Kidney (tissue), 14 donors: ENCODE measurements around the gene FOXN3. TPM values are rescaled to one million over a fixed set of nuclear protein-coding genes. Genes with fewer than 3 reads are reported as not detected.

Experiments
- DNase-seq, 5 donors: peaks; one replicate each; pipeline ENCODE4 v3.0.0-alpha.2; 2013 to 2020
- FAIRE-seq: peaks from 2 replicates; lab custom pipeline; 2012; peaks lifted over from hg19 to GRCh38; lab: Jason Lieb, UNC
- H3K27ac ChIP-seq, 2 donors: one replicate each; pipeline ENCODE4 v1.7.0; 2013; ENCODE audit warnings: low read depth in 2 of 2, low read length in 2 of 2, inconsistent platforms in 1 of 2
- H3K27me3 ChIP-seq: one replicate; pipeline ENCODE4 v1.7.1; 2013; ENCODE audit warnings: low read length, inconsistent platforms; ENCODE audit not compliant: control insufficient read depth, insufficient read depth
- H3K36me3 ChIP-seq, 3 donors: one replicate each; pipeline versions ENCODE4 v1.7.0 to v1.7.1; 2013; ENCODE audit warnings: low read length in 3 of 3, control low read depth in 1 of 3, inconsistent platforms in 1 of 3; ENCODE audit not compliant: insufficient read depth in 3 of 3, control insufficient read depth in 2 of 3
- H3K4me1 ChIP-seq, 3 donors: one replicate each; pipeline versions ENCODE4 v1.7.0 to v1.7.1; 2013; ENCODE audit warnings: low read length in 3 of 3, inconsistent platforms in 1 of 3, low read depth in 1 of 3; ENCODE audit not compliant: control insufficient read depth in 2 of 3, insufficient read depth in 2 of 3
- H3K4me3 ChIP-seq, 3 donors: one replicate each; pipeline versions ENCODE4 v1.7.0 to v1.8.1; 2013; ENCODE audit warnings: low read length in 3 of 3, control low read depth in 1 of 3, inconsistent platforms in 1 of 3
- H3K9ac ChIP-seq, 3 donors: one replicate each; pipeline versions ENCODE4 v1.7.0 to v1.7.1; 2013; ENCODE audit warnings: low read length in 3 of 3, control low read depth in 1 of 3, inconsistent platforms in 1 of 3
- H3K9me3 ChIP-seq, 3 donors: one replicate each; pipeline versions ENCODE4 v1.7.0 to v1.7.1; 2013; ENCODE audit warnings: low read length in 3 of 3, control low read depth in 1 of 3, inconsistent platforms in 1 of 3; ENCODE audit not compliant: control insufficient read depth in 2 of 3, insufficient read depth in 1 of 3
- CTCF ChIP-seq: IDR thresholded peaks from 3 replicates; pipeline ENCODE4 v1.5.1; 2012; ENCODE audit warnings: mild to moderate bottlenecking, moderate library complexity, borderline replicate concordance; ENCODE audit not compliant: insufficient read depth; ENCODE audit errors: extremely low read depth
- intact Hi-C: fragments of 100-400 bp; cut with DNase I; formaldehyde crosslinking; loops from one replicate; pipeline ENCODE4 v1.11.1; 2022
- polyA plus RNA-seq: library from polyadenylated mRNA; stranded (reverse); fragments of 350-450 nt; fragmentation: Illumina TruSeq; extraction: RNeasy Lipid Tissue Mini Kit (QIAGEN cat#74804); gene quantifications from one replicate; pipeline ENCODE4 v1.2.3, GENCODE V29; 2014; ENCODE audit warnings: low read depth, low replicate concordance; ENCODE audit not compliant: insufficient read depth
- total RNA-seq: library from RNA; stranded (reverse); fragmentation: NEBNext Ultra II Directional; extraction: Animal tissue kit (Norgen Biotek cat#: 25700); gene quantifications from one replicate; pipeline ENCODE4 v1.2.1, GENCODE V29; 2021
- donor health status: control.
- donor health status: control.
- donor health status: control.
- donor health status: control.
- donor health status: control.
- donor health status: DM: yes; HTN: yes; CAD: no.
- donor health status: Normal renal cell carcinoma (clear cell type).

Gene FOXN3
- total and polyA plus RNA-seq, 2 donors from 2014 or later, result 6.4 to 50.1 TPM

GRCh38 chr14:89372512-89372883 lies 44.5 kb downstream of the FOXN3 start:
- Histone ChIP-seq H3K9me3 (no peaks in the 10 kb centered on the region), H3K27me3 (no peaks in the 10 kb centered on the region), H3K27ac (no peak overlapping the region), H3K4me1 (peaks cover 0 to 10% (median 8%) of the 10 kb centered on the region in 3 donors), H3K9ac (no peak overlapping the region), H3K4me3 (no peak overlapping the region), H3K36me3 (no peaks in the 10 kb centered on the region)
- TF ChIP-seq CTCF, result no peak
- intact Hi-C loops, result no loop called here
- DNase-seq (no peak), FAIRE-seq (no peak)

- Histone ChIP-seq H3K36me3 (no peaks in the 10 kb centered on the region), H3K4me1 (peaks cover 0 to 10% (median 8%) of the 10 kb centered on the region in 3 donors), H3K27me3 (no peaks in the 10 kb centered on the region), H3K9me3 (no peaks in the 10 kb centered on the region), H3K27ac (no peak overlapping the region), H3K9ac (no peak overlapping the region), H3K4me3 (no peak overlapping the region)
- DNase-seq (no peak), FAIRE-seq (no peak)
- intact Hi-C loops, result no loop called here
- TF ChIP-seq CTCF, result no peak
Measured at GRCh38 chr14:89371585-89372511, 45.2 kb downstream of the FOXN3 start.

GRCh38 chr14:89370781-89371180 lies 46.3 kb downstream of the FOXN3 start:
- Histone ChIP-seq H3K4me1 (peaks cover 0 to 13% (median 8%) of the 10 kb centered on the region in 3 donors), H3K4me3 (no peak overlapping the region), H3K27ac (no peak overlapping the region), H3K36me3 (no peaks in the 10 kb centered on the region), H3K27me3 (no peaks in the 10 kb centered on the region), H3K9ac (no peak overlapping the region), H3K9me3 (no peaks in the 10 kb centered on the region)
- FAIRE-seq, result no peak
- peak in 1 of 5 donors; percentile 40 for DNase-seq
- intact Hi-C loops, result no loop called here
- no peak for TF ChIP-seq CTCF
